Head of caudate nucleus (tissue), 42 donors: ENCODE results near the gene ZNF546.
"Not testable (repeated sequence)": the region's sequence is repeated elsewhere in the genome, so short reads cannot be mapped to it uniquely, and the experiment has no call there.

ENCODE experiments used
- DNase-seq, 42 donors: peaks; one replicate each; pipeline versions ENCODE4 v3.0.0 to v3.0.0-alpha.2; 2020 to 2021; ENCODE audit warnings: mixed read lengths in 7 of 42
- intact Hi-C: fragments of 100-400 bp; cut with DNase I; formaldehyde crosslinking; loops from one replicate; pipeline ENCODE4 v1.15.0; 2022

Gene ZNF546

DNA sequence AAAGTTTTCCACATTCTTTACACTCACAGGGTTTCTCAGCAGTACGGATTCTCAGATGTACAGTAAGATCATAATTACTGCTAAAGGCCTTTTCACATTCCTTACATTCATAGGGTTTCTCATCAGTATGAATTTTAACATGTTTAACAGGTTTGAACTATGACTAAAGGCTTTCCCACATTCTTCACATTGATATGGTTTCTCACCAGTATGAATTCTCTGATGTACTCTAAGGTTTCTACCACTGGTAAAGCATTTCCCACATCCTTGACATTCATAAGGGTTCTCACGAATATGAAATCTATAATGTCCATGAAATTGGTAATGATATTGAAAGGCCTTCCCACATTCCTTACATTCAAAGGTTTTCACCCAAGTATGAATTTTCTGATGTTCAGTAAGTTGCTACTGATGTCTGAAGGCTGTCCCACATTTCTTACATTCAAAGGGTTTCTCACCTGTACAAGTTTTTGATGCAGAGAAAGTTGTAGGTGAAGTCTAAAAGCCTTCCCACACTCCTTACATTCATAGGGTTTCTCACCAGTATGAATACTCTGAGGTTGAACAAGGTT, 37.2 kb downstream of the ZNF546 start:
- no peak for DNase-seq
- intact Hi-C loops: no loop called here

DNA sequence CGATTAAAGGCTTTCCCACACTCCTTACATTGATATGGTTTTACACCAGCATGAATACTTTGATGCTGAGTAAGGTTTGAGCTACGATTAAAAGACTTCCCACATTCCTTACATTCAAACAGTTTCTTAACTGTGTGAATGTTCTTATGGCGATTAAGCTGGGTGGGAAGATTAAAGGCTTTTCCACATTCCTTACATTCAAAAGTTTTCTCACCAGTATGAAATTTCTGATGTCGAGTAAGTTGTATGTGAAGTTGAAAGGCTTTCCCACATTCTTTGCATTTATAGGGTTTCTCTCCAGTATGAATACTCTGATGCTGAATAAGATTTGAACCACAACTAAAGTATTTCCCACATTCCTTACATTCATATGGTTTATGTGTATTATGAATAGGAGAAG, 39.1 kb downstream of the ZNF546 start:
- intact Hi-C loops: no loop called here
- no peak for DNase-seq

DNA sequence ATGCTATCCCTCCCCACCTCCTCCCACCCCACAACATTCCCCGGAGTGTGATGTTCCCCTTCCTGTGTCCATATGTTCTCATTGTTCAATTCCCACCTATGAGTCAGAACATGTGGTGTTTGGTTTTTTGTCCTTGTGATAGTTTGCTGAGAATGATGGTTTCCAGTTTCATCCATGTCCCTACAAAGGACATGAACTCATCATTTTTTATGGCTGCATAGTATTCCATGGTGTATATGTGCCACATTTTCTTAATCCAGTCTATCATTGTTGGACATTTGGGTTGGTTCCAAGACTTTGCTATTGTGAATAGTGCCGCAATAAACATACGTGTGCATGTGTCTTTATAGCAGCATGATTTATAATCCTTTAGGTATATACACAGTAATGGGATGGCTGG, 41.2 kb downstream of the ZNF546 start:
- intact Hi-C loops, DNase-seq: not testable (repeated sequence)

DNA sequence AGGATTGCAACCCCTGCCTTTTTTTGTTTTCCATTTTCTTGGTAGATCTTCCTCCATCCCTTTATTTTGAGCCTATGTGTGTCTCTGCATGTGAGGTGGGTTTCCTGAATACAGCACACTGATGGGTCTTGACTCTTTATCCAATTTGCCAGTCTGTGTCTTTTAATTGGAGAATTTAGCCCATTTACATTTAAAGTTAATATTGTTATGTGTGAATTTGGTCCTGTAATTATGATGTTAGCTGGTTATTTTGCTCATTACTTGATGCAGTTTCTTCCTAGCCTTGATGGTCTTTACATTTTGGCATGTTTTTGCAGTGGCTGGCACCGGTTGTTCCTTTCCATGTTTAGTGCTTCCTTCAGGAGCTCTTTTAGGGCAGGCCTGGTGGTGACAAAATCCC, 44.9 kb downstream of the ZNF546 start:
- intact Hi-C loops, DNase-seq: not testable (repeated sequence)

- DNase-seq: no peak
- intact Hi-C loops: no loop called here
These were observed 56.6 kb downstream of the ZNF546 start for GRCh38 chr19:40053491-40053890.

- no peak for DNase-seq
- intact Hi-C loops: no loop called here
These were observed 57.8 kb downstream of the ZNF546 start for GRCh38 chr19:40054632-40055031.

- intact Hi-C loops: no loop called here
- peak in 1 of 42 donors; percentile 11 for DNase-seq
These were observed 58.2 kb downstream of the ZNF546 start for GRCh38 chr19:40055049-40055448.

DNA sequence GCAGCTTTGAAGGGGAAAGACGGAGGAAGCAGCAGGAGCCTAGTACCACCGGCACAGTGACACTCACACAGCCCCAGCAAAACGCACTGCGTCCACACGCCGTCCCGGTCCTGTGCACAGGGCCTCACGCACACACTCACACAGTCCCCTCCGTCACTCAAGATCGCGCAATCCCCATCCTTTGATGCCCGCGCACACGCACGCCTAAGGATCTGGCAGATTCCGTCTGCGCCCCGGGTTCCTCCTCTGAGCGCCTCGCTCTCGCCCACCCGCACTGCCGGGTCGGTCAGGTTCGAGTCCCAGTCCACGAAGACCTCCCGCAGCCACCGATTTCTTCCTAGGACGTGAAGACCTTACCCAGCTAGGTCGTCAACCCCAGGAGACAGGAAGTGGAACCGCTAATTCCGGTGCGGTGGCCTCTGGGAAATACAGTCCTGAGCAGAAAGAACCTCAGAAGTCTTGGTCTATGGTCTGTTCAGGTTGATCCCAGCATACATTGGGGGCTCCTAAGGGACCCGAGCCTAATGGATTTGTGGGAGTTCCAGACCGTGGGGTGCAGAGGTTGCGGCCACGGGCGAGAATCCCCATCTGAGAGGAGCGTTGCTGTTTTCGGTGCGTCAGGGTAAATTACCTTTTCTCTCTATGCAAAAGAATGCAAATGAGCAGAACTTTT, 59.1 kb downstream of the ZNF546 start, which contains the start of gene ZNF780B:
ZNF780B (minus strand) TSS at position 400 of the 673 bp plus-strand sequence. CDS start 5,899 bp downstream, outside the sequence.
- intact Hi-C loops: no loop called here
- peak; percentile 73 to 93 (median 87) for DNase-seq

GRCh38 chr19:40056505-40056904, 59.6 kb downstream of the ZNF546 start:
- intact Hi-C loops: no loop called here
- no peak for DNase-seq

DNA sequence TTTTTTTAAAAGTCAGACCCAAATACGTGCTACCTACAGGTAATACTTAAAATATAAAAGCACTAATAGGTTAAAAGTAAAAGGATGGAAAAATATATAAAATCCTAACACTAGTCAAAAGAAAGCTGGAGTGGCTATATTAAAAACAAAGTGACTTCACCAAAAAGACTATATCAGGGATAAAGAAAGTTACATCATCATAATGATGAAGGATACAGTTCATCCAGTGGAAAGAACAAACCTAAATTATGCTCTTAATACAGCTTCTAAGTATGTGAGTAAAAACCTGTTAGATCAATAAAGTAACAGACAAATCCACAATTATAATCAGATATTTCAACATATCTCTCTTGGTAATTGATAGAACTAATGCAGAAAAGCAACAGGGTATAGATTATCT, 60.3 kb downstream of the ZNF546 start:
- no peak for DNase-seq
- intact Hi-C loops: no loop called here

DNA sequence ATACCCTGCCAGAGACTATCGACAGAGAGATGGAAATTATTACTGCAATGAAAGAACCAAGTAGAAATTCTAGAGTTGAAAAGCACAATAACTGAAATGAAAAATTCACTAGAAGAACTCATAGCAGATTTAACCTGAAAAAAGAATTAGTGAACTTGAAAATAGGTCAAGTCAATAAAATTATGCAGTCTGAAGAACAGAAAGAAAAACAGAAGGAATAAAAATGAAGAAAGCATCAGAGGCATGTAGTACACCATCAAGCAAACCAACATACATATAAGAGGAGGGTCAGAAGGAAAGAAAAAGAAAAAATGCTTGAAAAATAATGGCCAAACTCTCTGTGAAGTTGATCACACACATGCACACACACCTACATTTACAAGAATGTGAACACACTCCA, 62.8 kb downstream of the ZNF546 start:
- intact Hi-C loops: no loop called here
- no peak for DNase-seq

DNA sequence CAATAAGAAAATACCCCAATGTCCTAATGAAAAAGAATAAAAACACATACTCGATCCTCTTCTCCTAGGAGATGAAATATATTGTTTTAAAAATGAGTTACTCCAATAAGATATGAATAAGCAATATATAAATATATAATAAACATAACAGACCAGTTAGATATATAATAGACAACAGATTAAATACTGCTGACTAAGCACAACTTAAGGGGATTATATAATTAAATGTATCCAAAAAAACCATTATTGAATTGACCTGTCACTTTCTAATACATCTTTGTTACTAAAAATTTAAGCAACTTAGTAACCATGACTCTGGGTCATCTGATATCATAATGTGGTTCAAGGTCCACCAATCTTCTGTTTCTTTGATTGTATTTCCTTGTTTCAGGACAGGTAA, 73.2 kb downstream of the ZNF546 start:
- intact Hi-C loops: no loop called here
- DNase-seq: no peak
